Stimulated activated CD4-positive, alpha-beta T cell treated with anti-CD3 and anti-CD28 coated beads, Interleukin-2, amount 100 ng/mL, for 4 hours (primary cell): ENCODE results near the gene CDC40.
"Not testable (repeated sequence)": the region's sequence is repeated elsewhere in the genome, so short reads cannot be mapped to it uniquely, and the experiment has no call there.

Source experiments
- DNase-seq: peaks from one replicate; pipeline ENCODE4 v3.0.0-alpha.2; 2020; ENCODE audit warnings: low read depth

Gene CDC40

GRCh38 chr6:110271732-110272022 lies 91.5 kb downstream of the CDC40 start:
- DNase-seq = no peak

- not testable (repeated sequence) for DNase-seq
These were observed 92.6 kb downstream of the CDC40 start for GRCh38 chr6:110272781-110273180.

- no peak for DNase-seq
These were observed 97.0 kb downstream of the CDC40 start for GRCh38 chr6:110277100-110277665.
